K562 (cell line): Measurements from ENCODE around the gene SLC2A4. TPM values are rescaled to one million over a fixed set of nuclear protein-coding genes. Genes with fewer than 3 reads are reported as not detected.
A peak's percentile ranks its signal among the peaks of the same experiment; 100 is the strongest.

Source experiments
- BRCA1 ChIP-seq, 2 experiments: fragments of 450-650 bp in 1 of 2; sonication (generic) in 1 of 2; formaldehyde crosslinking in 1 of 2; IDR thresholded peaks; 2 replicates each; pipeline versions ENCODE4 v1.5.0 to v1.6.1; 2017 to 2020; ENCODE audit warnings: mild to moderate bottlenecking in 1 of 2, missing genetic modification reagents in 1 of 2
- CAMTA2 ChIP-seq: fragments of 250-450 bp; sonication (Bioruptor Pico); conservative IDR thresholded peaks from 2 replicates; pipeline ENCODE4 v1.5.1; 2022
- CEBPG ChIP-seq, 3 experiments: fragments of 200-800 bp in 1 of 3; sonication (Bioruptor generic) in 1 of 3; sonication (generic) in 1 of 3; formaldehyde crosslinking in 1 of 3; IDR thresholded peaks in 2 of 3; conservative IDR thresholded peaks in 1 of 3; 2 replicates each; pipeline versions ENCODE4 v1.6.1 to v1.8.0; 2016 to 2022; ENCODE audit warnings: missing compliant biosample characterization in 2 of 3, missing genetic modification characterization in 2 of 3, mild to moderate bottlenecking in 1 of 3, missing genetic modification reagents in 1 of 3
- CREM ChIP-seq: IDR thresholded peaks from 2 replicates; pipeline ENCODE4 v1.6.1; 2014; ENCODE audit warnings: antibody characterized with exemption, low read depth
- DLX4 ChIP-seq: fragments of 250-450 bp; sonication (Bioruptor Pico); IDR thresholded peaks from 2 replicates; pipeline ENCODE4 v1.6.1; 2021; ENCODE audit warnings: mild to moderate bottlenecking
- HDAC2 ChIP-seq: fragments of 450-650 bp; IDR thresholded peaks from 2 replicates; pipeline ENCODE4 v1.6.1; 2016; ENCODE audit warnings: mild to moderate bottlenecking
- HEY1 ChIP-seq: fragments of 250-450 bp; sonication (Bioruptor Pico); IDR thresholded peaks from 2 replicates; pipeline ENCODE4 v1.5.0; 2020; ENCODE audit warnings: mild to moderate bottlenecking, moderate library complexity, borderline replicate concordance
- HNRNPK ChIP-seq: fragments of 200-400 bp; formaldehyde crosslinking; IDR thresholded peaks from one replicate; pipeline ENCODE4 v1.6.1; 2018; ENCODE audit warnings: mild to moderate bottlenecking, low read depth, low read length; ENCODE audit not compliant: poor library complexity, severe bottlenecking
- HNRNPL ChIP-seq: fragments of 200-400 bp; formaldehyde crosslinking; IDR thresholded peaks from 2 replicates; pipeline ENCODE4 v1.6.1; 2017; ENCODE audit warnings: low read depth, mild to moderate bottlenecking, low read length
- HOXB6 ChIP-seq: fragments of 250-450 bp; sonication (Bioruptor Pico); IDR thresholded peaks from 2 replicates; pipeline ENCODE4 v1.5.1; 2022; ENCODE audit warnings: mild to moderate bottlenecking, borderline replicate concordance
- MCM7 ChIP-seq, 2 experiments: fragments of 450-650 bp; IDR thresholded peaks; 2 replicates each; pipeline ENCODE4 v1.6.1; 2016 to 2018
- NFIC ChIP-seq: fragments of 450-650 bp; IDR thresholded peaks from 2 replicates; pipeline ENCODE4 v1.6.1; 2017; ENCODE audit warnings: mild to moderate bottlenecking, inconsistent platforms
- PHF21A ChIP-seq: fragments of 450-650 bp; IDR thresholded peaks from 2 replicates; pipeline ENCODE4 v1.6.1; 2017; ENCODE audit warnings: low read depth, borderline replicate concordance
- POLR2A ChIP-seq: fragments of 450-650 bp; conservative IDR thresholded peaks from 2 replicates; pipeline ENCODE4 v1.6.1; 2016
- POLR2G ChIP-seq: fragments of 200-400 bp; formaldehyde crosslinking; IDR thresholded peaks from 2 replicates; pipeline ENCODE4 v1.6.1; 2017; ENCODE audit warnings: low read depth, mild to moderate bottlenecking, antibody characterized with exemption, low read length, moderate library complexity
- POLR3A ChIP-seq: IDR thresholded peaks from 2 replicates; pipeline ENCODE4 v1.6.1; 2011; ENCODE audit warnings: borderline replicate concordance, mild to moderate bottlenecking, moderate library complexity; ENCODE audit not compliant: insufficient read length, insufficient read depth; ENCODE audit errors: extremely low read depth
- RNF2 ChIP-seq: sonication (generic); IDR thresholded peaks from 2 replicates; pipeline ENCODE4 v1.6.1; 2016
- SMARCB1 ChIP-seq: IDR thresholded peaks from 2 replicates; pipeline ENCODE4 v1.6.1; 2011; ENCODE audit warnings: improper control_type of control experiment, low read depth; ENCODE audit not compliant: insufficient read length
- ZBTB11 ChIP-seq, 3 experiments: fragments of 200-800 bp in 1 of 3; fragments of 250-450 bp in 1 of 3; fragments of 450-650 bp in 1 of 3; sonication (Bioruptor Pico) in 1 of 3; sonication (Bioruptor generic) in 1 of 3; formaldehyde crosslinking in 1 of 3; IDR thresholded peaks; 2 replicates each; pipeline versions ENCODE4 v1.6.1 to v1.8.0; 2016 to 2022; ENCODE audit warnings: mild to moderate bottlenecking in 2 of 3, missing genetic modification characterization in 2 of 3, missing compliant biosample characterization in 1 of 3, moderate library complexity in 1 of 3
- ZNF165 ChIP-seq: fragments of 250-450 bp; sonication (Bioruptor Pico); IDR thresholded peaks from 2 replicates; pipeline ENCODE4 v1.4.0; 2020; ENCODE audit warnings: borderline replicate concordance
- ZNF217 ChIP-seq: sonication (generic); formaldehyde crosslinking; IDR thresholded peaks from 2 replicates; pipeline ENCODE4 v1.8.0; 2022; ENCODE audit warnings: mild to moderate bottlenecking, missing genetic modification reagents
- ZNF644 ChIP-seq: fragments of 200-800 bp; sonication (Bioruptor generic); IDR thresholded peaks from 2 replicates; pipeline ENCODE4 v1.6.1; 2016; ENCODE audit warnings: low read depth, missing genetic modification characterization, missing compliant biosample characterization
- ZNF830 ChIP-seq: fragments of 250-450 bp; sonication (Bioruptor Pico); IDR thresholded peaks from 2 replicates; pipeline ENCODE4 v1.5.0; 2021; ENCODE audit warnings: mild to moderate bottlenecking
- polyA plus RNA-seq, 8 experiments: library from polyadenylated mRNA; depleted of rRNA in 4 of 8; stranded (reverse) in 5 of 8; unstranded in 3 of 8; fragments of >200 nt; fragmentation: Nextera tagmentation in 2 of 8; fragmentation: Illumina TruSeq in 1 of 8; extraction: Ambion mirVana in 2 of 8; extraction: Trizol in 1 of 8; gene quantifications; 2 replicates each; pipeline versions ENCODE4 v1.2.1 to v1.2.3, GENCODE V29; 2011 to 2014; ENCODE audit warnings: inconsistent platforms in 1 of 8, missing spikeins in 1 of 8
- total RNA-seq, 7 experiments: library from RNA; depleted of rRNA in 6 of 7; stranded (reverse); fragments of >200 nt in 6 of 7; fragmentation: Illumina TruSeq in 2 of 7; extraction: Trizol in 2 of 7; gene quantifications; 2 replicates each; pipeline versions ENCODE4 v1.2.1 to v1.2.3, GENCODE V29; 2011 to 2021; ENCODE audit warnings: low replicate concordance in 1 of 7

SLC2A4 gene
- total and polyA plus RNA-seq, 9 of the 15 experiments (the other 6 are each of a cell fraction or from before 2014, with no cell fraction given) = 0.74 to 3.5 (median 1.6) TPM

- TF ChIP-seq HOXB6 (no peak), PHF21A (no peak), POLR2G (peak; percentile 83), ZNF165 (CRISPR knock-in tag) (no peak), HEY1 (CRISPR knock-in tag) (no peak), RNF2 (no peak), CREM (peak; percentile 69), POLR2A (0 out of 2 replicates have a peak, but pooled peaks have one; percentile 10), HNRNPK (peak; percentile 96), CAMTA2 (CRISPR knock-in tag) (no peak), BRCA1 (IDR thresholded peaks at IDR 0.05) (no peak), BRCA1 (CRISPR knock-in tag; IDR thresholded peaks at IDR 0.05) (no peak), SMARCB1 (no peak), DLX4 (CRISPR knock-in tag) (no peak), HDAC2 (no peak), CEBPG (CRISPR knock-in tag; IDR thresholded peaks at IDR 0.05) (no peak), CEBPG (tag; conservative IDR thresholded peaks at IDR 0.05 in 1 of 2, IDR thresholded peaks at IDR 0.05 in 1 of 2) (no peak), POLR3A (no peak), ZBTB11 (CRISPR knock-in tag; IDR thresholded peaks at IDR 0.05) (no peak), ZNF830 (CRISPR knock-in tag) (no peak), ZNF644 (no peak), ZNF217 (CRISPR knock-in tag) (no peak), NFIC (peak; percentile 78), MCM7 (IDR thresholded peaks at IDR 0.05) (no peak), HNRNPL (peak; percentile 80; the same call in 1 of the 2 replicates)
These were observed 39.5 kb upstream of the SLC2A4 start, which contains the start of gene GABARAP (continued) for GRCh38 chr17:7241783-7242716.
